MG63 (cell line): Measurements from ENCODE around the gene FBXO39. TPM values are rescaled to one million over a fixed set of nuclear protein-coding genes. Genes with fewer than 3 reads are reported as not detected.
"Not testable (repeated sequence)": the region's sequence is repeated elsewhere in the genome, so short reads cannot be mapped to it uniquely, and the experiment has no call there.

Experiments used
- DNase-seq: peaks from one replicate; pipeline ENCODE4 v3.0.0-alpha.2; 2020
- H3K27me3 ChIP-seq: fragments of 250-450 bp; sonication (Bioruptor Pico); 2 replicates; pipeline ENCODE4 v1.5.1; 2020; ENCODE audit warnings: mild to moderate bottlenecking, moderate library complexity
- H3K36me3 ChIP-seq: fragments of 250-450 bp; sonication (Bioruptor Pico); 2 replicates; pipeline ENCODE4 v1.5.1; 2020; ENCODE audit warnings: mild to moderate bottlenecking, moderate library complexity
- H3K4me3 ChIP-seq: fragments of 250-450 bp; sonication (Bioruptor Pico); 2 replicates; pipeline ENCODE4 v1.5.1; 2020; ENCODE audit warnings: mild to moderate bottlenecking, moderate library complexity
- H3K9me3 ChIP-seq: fragments of 250-450 bp; sonication (Bioruptor Pico); 2 replicates; pipeline ENCODE4 v1.5.1; 2020; ENCODE audit warnings: mild to moderate bottlenecking, moderate library complexity
- total RNA-seq: library from RNA; depleted of rRNA; stranded (reverse); fragments of >200 nt; shearing (Covaris generic); gene quantifications from 2 replicates; pipeline ENCODE4 v1.2.3, GENCODE V29; 2014; ENCODE audit warnings: low replicate concordance

FBXO39 gene
- total RNA-seq, 1 experiment from 2014 or later = not detected

DNA sequence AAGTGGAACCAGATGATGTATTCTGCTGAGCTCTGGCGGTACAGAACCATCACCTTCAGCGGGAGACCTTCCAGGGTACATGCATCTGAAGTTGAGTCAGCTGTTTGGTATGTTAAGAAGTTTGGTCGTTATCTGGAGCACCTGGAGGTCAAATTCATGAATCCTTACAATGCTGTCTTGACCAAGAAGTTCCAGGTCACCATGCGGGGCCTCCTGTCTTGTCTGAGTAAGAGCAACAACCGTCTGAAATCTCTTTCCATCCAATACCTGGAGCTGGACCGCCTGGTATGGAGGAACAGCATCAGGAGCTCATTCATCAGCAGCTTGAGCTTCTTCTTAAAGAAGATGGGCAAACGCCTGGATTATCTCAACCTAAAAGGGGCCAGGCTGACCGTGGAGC is 4.0 kb downstream of the FBXO39 start:
- no peak for DNase-seq
- Histone ChIP-seq H3K4me3 (no peak overlapping the region), H3K9me3 (no peaks in the 10 kb centered on the region; the same call in 1 of the 2 replicates), H3K27me3 (no peaks in the 10 kb centered on the region), H3K36me3 (no peaks in the 10 kb centered on the region)

- H3K9me3 ChIP-seq = no peaks in the 10 kb centered on the region; the same call in 1 of the 2 replicates
- H3K27me3 ChIP-seq = no peaks in the 10 kb centered on the region
- no peaks in the 10 kb centered on the region for H3K36me3 ChIP-seq
- no peak overlapping the region for H3K4me3 ChIP-seq
- DNase-seq = no peak
Observed at GRCh38 chr17:6780886-6781285, 4.9 kb downstream of the FBXO39 start.

- H3K36me3 ChIP-seq = no peaks in the 10 kb centered on the region
- no peak for DNase-seq
- H3K27me3 ChIP-seq = no peaks in the 10 kb centered on the region
- no peak overlapping the region for H3K4me3 ChIP-seq
- no peaks in the 10 kb centered on the region; the same call in 1 of the 2 replicates for H3K9me3 ChIP-seq
Observed at GRCh38 chr17:6782244-6782643, 6.2 kb downstream of the FBXO39 start.

- DNase-seq = peak; percentile 46
Observed at GRCh38 chr17:6786618-6787017, 10.6 kb downstream of the FBXO39 start.

GRCh38 chr17:6787081-6787693 is 11.2 kb downstream of the FBXO39 start:
- no peaks in the 10 kb centered on the region for H3K27me3 ChIP-seq
- H3K9me3 ChIP-seq = no peaks in the 10 kb centered on the region; the same call in 1 of the 2 replicates
- no peak for DNase-seq
- H3K4me3 ChIP-seq = no peak overlapping the region
- no peaks in the 10 kb centered on the region for H3K36me3 ChIP-seq

More at GRCh38 chr17:6786618-6787017, 10.6 kb downstream of the FBXO39 start:
- Histone ChIP-seq H3K4me3 (no peak overlapping the region), H3K27me3 (no peaks in the 10 kb centered on the region), H3K9me3 (no peaks in the 10 kb centered on the region; the same call in 1 of the 2 replicates), H3K36me3 (no peaks in the 10 kb centered on the region)

DNA sequence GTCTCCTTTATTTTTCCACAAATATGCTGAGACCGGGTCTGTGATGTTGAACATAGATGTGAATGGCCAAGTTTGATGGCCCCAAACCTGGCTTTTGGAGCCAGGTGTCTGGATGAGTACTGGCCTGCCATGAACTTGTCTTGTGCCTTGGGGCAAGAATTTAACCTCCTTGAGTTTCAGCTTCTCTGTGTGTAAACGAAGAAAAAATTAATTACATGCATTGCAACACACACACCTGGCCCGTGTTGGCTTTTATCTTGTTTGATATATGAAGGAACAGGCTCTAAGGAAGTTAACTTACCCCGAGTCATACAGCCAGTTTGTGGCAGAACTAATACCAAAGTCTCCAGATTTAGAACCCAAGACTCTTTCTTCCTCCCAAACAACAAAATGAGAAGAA is 13.1 kb downstream of the FBXO39 start:
- no peaks in the 10 kb centered on the region for H3K36me3 ChIP-seq
- DNase-seq = no peak
- no peaks in the 10 kb centered on the region for H3K9me3 ChIP-seq
- H3K4me3 ChIP-seq = no peak overlapping the region
- no peaks in the 10 kb centered on the region for H3K27me3 ChIP-seq

DNA sequence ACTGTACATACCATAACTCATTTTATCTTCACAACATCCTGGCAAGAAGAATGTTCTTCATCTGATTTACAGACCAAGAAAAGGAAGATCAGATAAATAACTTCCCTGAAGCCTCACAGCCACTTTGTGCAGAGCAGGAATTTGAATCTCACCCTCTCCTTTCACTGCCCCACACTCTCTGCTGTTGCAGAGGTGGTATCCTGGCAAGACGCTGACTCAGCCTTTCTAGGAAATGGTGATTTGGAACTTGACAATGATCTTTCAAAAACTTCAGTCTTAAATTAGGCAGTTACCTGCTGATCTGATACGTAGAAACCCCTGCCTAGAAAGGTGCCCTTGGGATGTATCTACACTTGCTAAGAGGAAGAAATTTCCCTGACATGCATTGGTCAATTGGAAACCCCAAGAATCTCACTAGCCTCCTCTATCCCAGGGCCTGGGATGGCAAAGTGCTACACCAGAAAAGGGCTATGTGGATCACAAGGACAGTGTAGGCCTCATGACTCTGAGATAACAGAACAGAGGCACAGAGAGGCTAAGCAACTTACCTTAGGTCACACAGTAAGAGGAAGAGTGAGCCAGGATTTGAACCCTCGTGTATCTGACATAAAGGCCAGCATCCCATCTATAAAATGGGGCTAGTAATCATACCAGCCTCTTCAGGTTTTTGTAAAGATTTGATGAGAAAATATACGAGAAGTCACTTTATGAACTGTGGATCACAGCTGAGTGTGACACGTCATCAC is 17.9 kb downstream of the FBXO39 start:
- no peak for DNase-seq
- H3K4me3 ChIP-seq = no peak overlapping the region
- H3K27me3 ChIP-seq = no peaks in the 10 kb centered on the region
- no peaks in the 10 kb centered on the region for H3K36me3 ChIP-seq
- H3K9me3 ChIP-seq = no peaks in the 10 kb centered on the region

GRCh38 chr17:6796017-6796886 is 20.2 kb downstream of the FBXO39 start:
- Histone ChIP-seq H3K4me3 (no peak overlapping the region), H3K9me3 (no peaks in the 10 kb centered on the region), H3K36me3 (no peaks in the 10 kb centered on the region), H3K27me3 (no peaks in the 10 kb centered on the region)
- DNase-seq = no peak

DNA sequence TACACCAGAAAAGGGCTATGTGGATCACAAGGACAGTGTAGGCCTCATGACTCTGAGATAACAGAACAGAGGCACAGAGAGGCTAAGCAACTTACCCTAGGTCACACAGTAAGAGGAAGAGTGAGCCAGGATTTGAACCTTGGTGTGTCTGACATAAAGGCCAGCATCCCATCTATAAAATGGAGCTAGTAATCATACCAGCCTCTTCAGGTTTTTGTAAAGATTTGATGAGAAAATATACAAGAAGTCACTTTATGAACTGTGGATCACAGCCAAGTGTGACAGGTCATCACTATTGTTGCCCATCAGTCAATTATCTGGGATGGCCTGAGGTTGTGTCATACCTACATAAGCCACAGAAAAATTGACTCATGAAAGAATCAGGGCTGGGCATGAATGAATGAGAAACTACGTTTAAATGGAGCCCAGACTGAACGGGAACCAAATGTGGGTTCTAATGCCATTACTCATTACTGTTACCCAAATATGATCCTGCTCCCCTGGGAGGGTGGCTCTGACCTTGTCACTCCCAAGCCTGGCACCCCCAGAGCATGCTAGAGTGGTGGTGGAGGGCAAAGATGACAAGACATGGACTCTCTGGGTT is 21.0 kb downstream of the FBXO39 start:
- Histone ChIP-seq H3K27me3 (no peaks in the 10 kb centered on the region), H3K4me3 (no peak overlapping the region), H3K36me3 (no peaks in the 10 kb centered on the region), H3K9me3 (no peaks in the 10 kb centered on the region)
- DNase-seq = peak; percentile 30

- no peak for DNase-seq
- H3K36me3 ChIP-seq = no peaks in the 10 kb centered on the region
- no peaks in the 10 kb centered on the region for H3K27me3 ChIP-seq
- H3K9me3 ChIP-seq = no peaks in the 10 kb centered on the region
- no peak overlapping the region for H3K4me3 ChIP-seq
Observed at GRCh38 chr17:6797718-6798351, 21.8 kb downstream of the FBXO39 start.

DNA sequence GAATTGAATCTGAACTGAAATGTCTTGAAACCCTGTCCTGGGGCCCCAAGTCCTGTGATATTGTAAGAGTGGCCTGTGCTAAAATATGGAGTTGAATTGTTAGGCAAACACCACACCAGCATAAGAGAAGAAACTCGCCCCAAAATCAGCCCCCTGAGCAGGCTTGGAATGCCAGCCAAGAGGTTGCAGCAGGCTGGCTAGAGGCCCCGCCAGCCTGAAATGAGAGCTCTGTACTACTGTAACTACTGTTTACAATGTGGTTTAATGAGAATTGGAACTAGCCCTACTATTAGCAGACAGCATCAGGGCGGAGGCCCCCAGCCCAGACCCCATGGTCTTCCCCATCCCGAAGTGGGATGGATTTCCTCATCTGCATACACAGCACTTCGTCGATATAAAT is 23.7 kb downstream of the FBXO39 start:
- Histone ChIP-seq H3K27me3 (no peaks in the 10 kb centered on the region), H3K36me3 (no peaks in the 10 kb centered on the region), H3K4me3 (no peak overlapping the region), H3K9me3 (no peaks in the 10 kb centered on the region)
- DNase-seq = no peak

DNA sequence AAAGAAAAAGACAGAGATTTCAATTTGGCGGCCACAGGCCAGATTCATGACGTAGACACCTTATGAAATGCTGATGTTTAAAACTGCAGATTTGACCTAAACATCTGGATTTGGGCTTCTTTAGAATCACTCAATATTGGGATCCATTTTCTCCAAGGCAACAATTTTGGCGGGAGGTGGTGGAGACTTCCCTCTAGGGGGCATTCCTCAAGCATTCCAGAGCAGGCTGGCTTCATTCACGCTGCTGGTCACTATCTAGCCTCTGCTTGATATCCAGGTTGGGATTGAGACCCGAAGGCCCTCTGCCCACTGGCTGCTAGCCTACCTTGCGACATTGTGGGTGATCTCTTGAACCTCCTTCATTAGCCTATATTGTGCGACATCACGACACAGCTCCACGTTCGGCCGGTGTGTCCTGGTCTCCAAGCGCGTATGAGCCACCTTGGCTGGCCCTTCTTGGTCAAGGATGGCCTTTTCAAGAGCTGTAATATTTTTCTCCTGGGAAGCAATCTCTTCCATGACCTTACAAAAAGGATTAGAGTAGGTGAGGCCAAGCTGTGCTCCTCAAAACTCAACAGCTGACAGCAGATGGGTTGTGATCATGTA is 24.5 kb downstream of the FBXO39 start:
- no peak overlapping the region for H3K4me3 ChIP-seq
- H3K9me3 ChIP-seq = no peaks in the 10 kb centered on the region
- H3K27me3 ChIP-seq = no peaks in the 10 kb centered on the region
- H3K36me3 ChIP-seq = no peaks in the 10 kb centered on the region
- DNase-seq = peak; percentile 10

DNA sequence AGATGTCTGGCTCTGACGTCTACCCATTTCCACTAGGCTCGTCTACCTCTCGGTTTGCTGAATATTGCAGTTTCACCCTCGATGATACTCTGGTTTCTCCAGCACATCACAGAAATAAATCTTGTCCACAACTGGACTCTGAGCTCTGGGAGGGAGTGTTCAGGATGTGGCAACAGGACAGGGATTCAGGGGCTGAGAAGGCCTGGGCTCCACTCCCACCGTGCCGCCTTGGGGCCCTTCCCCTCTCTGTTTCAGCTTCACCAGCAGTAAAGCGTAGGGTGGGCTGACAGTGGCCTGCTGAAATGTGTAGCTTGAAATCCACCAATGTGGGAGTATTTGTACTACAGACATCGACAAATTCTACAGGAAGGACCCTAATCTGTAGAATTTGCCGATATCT is 35.5 kb downstream of the FBXO39 start:
- Histone ChIP-seq H3K27me3 (no peaks in the 10 kb centered on the region), H3K9me3 (no peaks in the 10 kb centered on the region), H3K36me3 (no peaks in the 10 kb centered on the region), H3K4me3 (no peak overlapping the region)
- no peak for DNase-seq

GRCh38 chr17:6812295-6812694 is 36.3 kb downstream of the FBXO39 start:
- Histone ChIP-seq H3K4me3 (no peak overlapping the region), H3K36me3 (no peaks in the 10 kb centered on the region), H3K27me3 (no peaks in the 10 kb centered on the region), H3K9me3 (no peaks in the 10 kb centered on the region)
- DNase-seq = no peak

DNA sequence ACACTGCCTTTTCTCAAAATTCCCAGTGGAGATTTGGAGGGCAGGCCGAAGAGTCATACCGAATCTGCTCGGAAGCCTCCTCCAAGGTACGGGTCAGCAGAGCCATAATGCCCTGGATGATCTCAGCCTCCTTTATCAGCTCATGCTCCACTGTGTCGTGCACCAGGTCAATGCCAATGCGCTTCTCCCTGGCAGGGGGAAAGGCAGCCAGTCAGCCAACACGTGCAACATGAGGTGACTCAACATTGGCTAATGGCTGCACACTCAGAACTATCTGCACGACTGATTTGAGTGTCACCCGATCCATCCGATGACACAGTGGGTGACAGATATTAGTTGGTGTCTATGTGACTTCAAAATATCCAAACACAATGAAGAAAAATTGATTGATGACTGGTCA is 39.8 kb downstream of the FBXO39 start:
- no peaks in the 10 kb centered on the region for H3K27me3 ChIP-seq
- H3K9me3 ChIP-seq = no peaks in the 10 kb centered on the region
- H3K4me3 ChIP-seq = no peak overlapping the region
- H3K36me3 ChIP-seq = no peaks in the 10 kb centered on the region
- DNase-seq = no peak

DNA sequence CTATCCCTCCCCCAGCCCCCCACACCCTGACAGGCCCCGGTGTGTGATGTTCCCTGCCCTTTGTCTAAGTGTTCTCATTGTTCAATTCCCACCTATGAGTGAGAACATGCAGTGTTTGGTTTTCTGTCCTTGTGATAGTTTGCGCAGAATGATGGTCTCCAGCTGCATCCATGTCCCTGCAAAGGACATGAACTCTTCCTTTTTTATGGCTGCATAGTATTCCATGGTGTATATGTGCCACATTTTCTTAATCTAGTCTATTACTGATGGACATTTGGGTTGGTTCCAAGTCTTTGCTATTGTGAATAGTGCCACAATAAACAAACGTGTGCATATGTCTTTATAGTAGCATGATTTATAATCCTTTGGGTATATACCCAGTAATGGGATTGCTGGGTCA is 40.4 kb downstream of the FBXO39 start:
- not testable (repeated sequence) for H3K36me3 ChIP-seq, H3K4me3 ChIP-seq, H3K9me3 ChIP-seq, H3K27me3 ChIP-seq, DNase-seq
